ENCODE measurements around the gene LHX2. TPM values are rescaled to one million over a fixed set of nuclear protein-coding genes. Genes with fewer than 3 reads are reported as not detected.

LHX2 gene
- polyA plus RNA-seq, 1 of the 3 experiments (the other 2 are of a cell fraction): not detected

DNA sequence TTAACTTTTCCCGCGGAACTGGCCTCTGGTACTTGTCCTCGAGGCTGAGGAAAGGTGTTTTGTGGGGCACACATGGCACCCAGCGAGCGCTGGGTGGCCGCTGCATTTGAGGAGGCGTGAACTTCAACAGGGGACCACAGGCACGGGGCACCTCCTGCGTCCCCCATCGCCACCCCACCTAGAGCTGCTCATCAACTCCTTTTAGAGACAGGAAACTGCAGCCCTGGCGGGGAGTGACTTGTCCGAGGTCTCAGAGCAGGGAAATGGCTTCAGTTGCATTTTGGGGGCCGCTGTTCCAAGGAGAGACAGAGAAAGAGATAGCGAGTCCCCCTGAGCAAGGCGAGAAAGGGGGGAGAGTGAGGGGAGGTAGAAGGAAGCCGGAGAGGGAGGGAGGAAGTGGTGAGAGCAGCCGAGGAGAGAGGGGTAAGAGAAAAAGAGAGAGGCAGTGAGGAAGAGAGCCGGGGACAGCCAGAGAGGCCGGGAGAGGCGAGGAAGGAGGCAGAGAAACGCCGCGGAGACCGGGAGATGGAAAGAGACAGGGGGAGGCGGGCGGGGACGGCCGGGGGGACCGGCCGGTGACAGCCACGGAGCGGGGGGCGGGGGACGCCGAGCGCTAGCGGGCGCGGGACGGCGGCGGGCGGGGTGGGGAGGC is 12.5 kb upstream of the LHX2 start:
- H3K4me3 ChIP-seq (ENCODE audit: low read depth in 2 of 2, low read length in 1 of 2): peak overlapping the region; percentile 1 to 37; a peak in 3 of 4 replicates
- H2AFZ ChIP-seq (ENCODE audit: low read depth): no peak overlapping the region
- H3K9ac ChIP-seq: no peak overlapping the region
- POLR2A ChIA-PET: no interaction called here
- H3K4me1 ChIP-seq (ENCODE audit: control insufficient read depth in 1 of 2, insufficient read depth in 2 of 2, low read depth in 1 of 2, low read length in 1 of 2): peaks cover 0 to 2% of the 10 kb centered on the region in 2 experiments; a peak in 1 of 4 replicates
- H3K79me2 ChIP-seq (ENCODE audit: insufficient read depth): no peaks in the 10 kb centered on the region
- DNase-seq: peak; percentile 60
- TF ChIP-seq, protein P1, sequence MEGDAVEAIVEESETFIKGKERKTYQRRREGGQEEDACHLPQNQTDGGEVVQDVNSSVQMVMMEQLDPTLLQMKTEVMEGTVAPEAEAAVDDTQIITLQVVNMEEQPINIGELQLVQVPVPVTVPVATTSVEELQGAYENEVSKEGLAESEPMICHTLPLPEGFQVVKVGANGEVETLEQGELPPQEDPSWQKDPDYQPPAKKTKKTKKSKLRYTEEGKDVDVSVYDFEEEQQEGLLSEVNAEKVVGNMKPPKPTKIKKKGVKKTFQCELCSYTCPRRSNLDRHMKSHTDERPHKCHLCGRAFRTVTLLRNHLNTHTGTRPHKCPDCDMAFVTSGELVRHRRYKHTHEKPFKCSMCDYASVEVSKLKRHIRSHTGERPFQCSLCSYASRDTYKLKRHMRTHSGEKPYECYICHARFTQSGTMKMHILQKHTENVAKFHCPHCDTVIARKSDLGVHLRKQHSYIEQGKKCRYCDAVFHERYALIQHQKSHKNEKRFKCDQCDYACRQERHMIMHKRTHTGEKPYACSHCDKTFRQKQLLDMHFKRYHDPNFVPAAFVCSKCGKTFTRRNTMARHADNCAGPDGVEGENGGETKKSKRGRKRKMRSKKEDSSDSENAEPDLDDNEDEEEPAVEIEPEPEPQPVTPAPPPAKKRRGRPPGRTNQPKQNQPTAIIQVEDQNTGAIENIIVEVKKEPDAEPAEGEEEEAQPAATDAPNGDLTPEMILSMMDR (IDR thresholded peaks at IDR 0.05): no peak
- TF ChIP-seq EZH2phosphoT487 (IDR thresholded peaks at IDR 0.05; ENCODE audit: borderline replicate concordance, low read depth): peak; percentile 64; the same call in 1 of the 2 replicates
- no peaks in the 10 kb centered on the region for H3K9me2 ChIP-seq
- no peaks in the 10 kb centered on the region for H3K9me3 ChIP-seq
- H3K27ac ChIP-seq (ENCODE audit: low read depth in 2 of 2, low read length in 1 of 2): no peak overlapping the region
- no peaks in the 10 kb centered on the region for H4K20me1 ChIP-seq (ENCODE audit: insufficient read depth)
- WGBS (ENCODE audit: low lambda C conversion rate): 7% methylated on average over 23 of the region's 43 CpGs
- peaks cover 91% of the 10 kb centered on the region for H3K27me3 ChIP-seq (ENCODE audit: insufficient read depth)
- CTCF ChIA-PET: interaction anchor here (1.0 kb wide), 1 partner anchor 8 kb away, joined by 4 read pairs; no protein-coding TSS in a partner anchor
- no peaks in the 10 kb centered on the region for H3F3A ChIP-seq (replicated peaks; ENCODE audit: insufficient read depth)
- peak overlapping the region; percentile 60 for H3K4me2 ChIP-seq
- no peaks in the 10 kb centered on the region for H3K36me3 ChIP-seq (replicated peaks in 1 of 2; ENCODE audit: control insufficient read depth in 1 of 2, insufficient read depth in 2 of 2, low read length in 1 of 2)

DNA sequence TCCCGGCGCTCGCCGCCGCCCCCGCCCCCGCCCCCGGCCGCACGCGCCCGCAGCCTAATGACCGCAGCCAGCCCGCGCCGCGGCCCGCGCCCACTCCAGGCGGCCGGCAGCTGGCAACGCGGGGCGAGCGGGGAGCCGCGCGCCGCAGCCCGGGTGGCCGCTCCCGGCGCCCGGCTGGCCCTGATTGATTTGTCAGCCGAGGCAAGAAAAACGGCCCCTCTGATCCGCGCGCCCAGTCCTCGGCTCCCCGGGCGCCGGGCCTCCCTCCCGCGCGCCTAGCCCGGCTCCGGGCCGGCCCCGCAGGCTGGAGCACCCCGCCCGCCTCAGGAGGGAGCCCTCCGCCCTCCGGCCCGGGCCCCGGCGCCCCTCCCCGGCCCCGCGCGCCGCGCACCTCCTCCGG is 11.9 kb upstream of the LHX2 start:
- Histone ChIP-seq H3K4me3 (ENCODE audit: low read depth in 2 of 2, low read length in 1 of 2) (peak overlapping the region in 1 of 2 experiments; percentile 22; a peak in 1 of 4 replicates), H3K9ac (no peak overlapping the region), H3K9me3 (no peaks in the 10 kb centered on the region), H3K79me2 (ENCODE audit: insufficient read depth) (no peaks in the 10 kb centered on the region), H3K9me2 (no peaks in the 10 kb centered on the region), H3K27me3 (ENCODE audit: insufficient read depth) (peaks cover 91% of the 10 kb centered on the region), H4K20me1 (ENCODE audit: insufficient read depth) (no peaks in the 10 kb centered on the region), H3K4me1 (ENCODE audit: control insufficient read depth in 1 of 2, insufficient read depth in 2 of 2, low read depth in 1 of 2, low read length in 1 of 2) (peaks cover 0 to 2% of the 10 kb centered on the region in 2 experiments; a peak in 1 of 4 replicates), H3K27ac (ENCODE audit: low read depth in 2 of 2, low read length in 1 of 2) (no peak overlapping the region), H2AFZ (ENCODE audit: low read depth) (no peak overlapping the region), H3K4me2 (no peak overlapping the region), H3K36me3 (replicated peaks in 1 of 2; ENCODE audit: control insufficient read depth in 1 of 2, insufficient read depth in 2 of 2, low read length in 1 of 2) (no peaks in the 10 kb centered on the region), H3F3A (replicated peaks; ENCODE audit: insufficient read depth) (no peaks in the 10 kb centered on the region)
- DNase-seq: peak; percentile 74
- POLR2A ChIA-PET: no interaction called here
- CTCF ChIA-PET: no interaction called here
- no CpG with 5 or more reads among the region's 64 CpGs for WGBS (ENCODE audit: low lambda C conversion rate)
- TF ChIP-seq FOXM1 (IDR thresholded peaks at IDR 0.05; ENCODE audit: low read depth) (no peak), TEAD4 (IDR thresholded peaks at IDR 0.05; ENCODE audit: borderline replicate concordance, insufficient read depth) (no peak), FOSL2 (IDR thresholded peaks at IDR 0.05; ENCODE audit: borderline replicate concordance, low read depth) (no peak), RCOR1 (IDR thresholded peaks at IDR 0.05; ENCODE audit: low read length) (no peak), EP300 (IDR thresholded peaks at IDR 0.05; ENCODE audit: borderline replicate concordance in 1 of 2, low read depth in 1 of 2, low read length in 1 of 2) (no peak), TAF1 (IDR thresholded peaks at IDR 0.05; ENCODE audit: borderline replicate concordance, low read depth, low read length) (no peak), GABPA (IDR thresholded peaks at IDR 0.05; ENCODE audit: low read depth) (no peak), YY1 (IDR thresholded peaks at IDR 0.05; ENCODE audit: low read depth) (no peak), SMC3 (IDR thresholded peaks at IDR 0.05; ENCODE audit: low read depth, low read length) (no peak), MXI1 (IDR thresholded peaks at IDR 0.05; ENCODE audit: low read depth, low read length) (no peak)
- TF ChIP-seq, protein P2, sequence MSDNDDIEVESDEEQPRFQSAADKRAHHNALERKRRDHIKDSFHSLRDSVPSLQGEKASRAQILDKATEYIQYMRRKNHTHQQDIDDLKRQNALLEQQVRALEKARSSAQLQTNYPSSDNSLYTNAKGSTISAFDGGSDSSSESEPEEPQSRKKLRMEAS (IDR thresholded peaks at IDR 0.05; ENCODE audit: low read depth): no peak
- TF ChIP-seq, protein P3, sequence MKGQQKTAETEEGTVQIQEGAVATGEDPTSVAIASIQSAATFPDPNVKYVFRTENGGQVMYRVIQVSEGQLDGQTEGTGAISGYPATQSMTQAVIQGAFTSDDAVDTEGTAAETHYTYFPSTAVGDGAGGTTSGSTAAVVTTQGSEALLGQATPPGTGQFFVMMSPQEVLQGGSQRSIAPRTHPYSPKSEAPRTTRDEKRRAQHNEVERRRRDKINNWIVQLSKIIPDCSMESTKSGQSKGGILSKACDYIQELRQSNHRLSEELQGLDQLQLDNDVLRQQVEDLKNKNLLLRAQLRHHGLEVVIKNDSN (IDR thresholded peaks at IDR 0.05; ENCODE audit: borderline replicate concordance, low read depth): no peak
